T-helper 2 cell treated with Interferon-gamma antibody and Interleukin-4, amounts not matched to agents 5 μg/mL and 100 μg/mL, for 36 hours (primary cell): ENCODE data around the gene ZNF124.
"Not testable (repeated sequence)": the region's sequence is repeated elsewhere in the genome, so short reads cannot be mapped to it uniquely, and the experiment has no call there.

Source experiments
- DNase-seq: peaks from one replicate; pipeline ENCODE4 v3.0.0; 2021; ENCODE audit warnings: low spot score
- H3K27ac Mint-ChIP-seq: one replicate; pipeline ENCODE4 v1.8.0; 2021; ENCODE audit warnings: mild to moderate bottlenecking, mixed read lengths
- H3K27me3 Mint-ChIP-seq: one replicate; pipeline ENCODE4 v1.8.0; 2021; ENCODE audit warnings: low read depth, mixed read lengths
- H3K36me3 Mint-ChIP-seq: one replicate; pipeline ENCODE4 v1.8.0; 2021; ENCODE audit warnings: low read depth, mixed read lengths
- H3K4me1 Mint-ChIP-seq: one replicate; pipeline ENCODE4 v1.8.0; 2021; ENCODE audit warnings: low read depth, mixed read lengths
- H3K4me3 Mint-ChIP-seq: one replicate; pipeline ENCODE4 v1.8.0; 2022; ENCODE audit warnings: mild to moderate bottlenecking, moderate library complexity, mixed read lengths
- H3K9me3 Mint-ChIP-seq: one replicate; pipeline ENCODE4 v1.8.0; 2021; ENCODE audit warnings: mixed read lengths

ZNF124 gene

DNA sequence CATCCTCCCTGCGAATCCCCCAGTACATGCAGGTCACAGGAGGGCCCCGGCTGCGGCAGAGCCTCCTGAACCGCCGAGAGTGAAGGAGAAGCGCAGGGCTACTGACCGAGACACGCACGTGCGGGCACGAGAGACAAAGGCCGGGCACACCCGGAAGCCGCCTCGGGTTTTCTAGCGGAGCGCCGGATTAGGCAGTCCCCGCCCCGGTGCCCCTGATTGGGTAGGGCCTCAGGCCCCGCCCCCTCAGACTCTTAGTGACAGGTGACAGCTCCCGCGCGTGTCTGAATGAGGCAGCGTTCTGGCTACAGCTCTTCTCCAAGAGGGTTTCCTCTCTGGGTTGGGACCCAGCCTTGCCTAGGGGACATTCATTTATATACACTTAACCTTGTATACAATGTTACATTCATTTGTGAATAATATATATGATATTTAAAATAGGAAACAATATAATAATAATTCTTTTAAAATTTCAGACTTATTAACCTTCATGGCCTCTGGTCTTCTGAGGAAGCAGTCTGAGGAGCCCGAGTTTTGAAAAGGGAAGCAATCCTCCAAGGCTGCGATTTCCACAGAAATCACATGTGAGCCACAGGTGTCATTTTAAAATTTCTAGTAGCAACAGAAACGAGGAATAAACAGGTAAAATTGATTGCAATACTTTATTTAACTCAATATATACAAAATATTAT, at the start of gene ZNF124:
TSS of gene ZNF124 (minus strand) at position 146 of the 689 bp plus-strand sequence. CDS start at position 3, 143 bp downstream.
- Mint-ChIP-seq H3K36me3 (peaks cover 26% of the 10 kb centered on the region), H3K9me3 (peaks cover 24% of the 10 kb centered on the region)
- H3K4me1 Mint-ChIP-seq, H3K27ac Mint-ChIP-seq, DNase-seq, H3K4me3 Mint-ChIP-seq, H3K27me3 Mint-ChIP-seq: not testable (repeated sequence)

- not testable (repeated sequence) for DNase-seq, H3K27ac Mint-ChIP-seq, H3K4me1 Mint-ChIP-seq, H3K36me3 Mint-ChIP-seq, H3K27me3 Mint-ChIP-seq, H3K4me3 Mint-ChIP-seq
- H3K9me3 Mint-ChIP-seq: peaks cover 33% of the 10 kb centered on the region
Observed at GRCh38 chr1:247220280-247220679, 48.5 kb upstream of the ZNF124 start.

GRCh38 chr1:247218121-247218651, 46.4 kb upstream of the ZNF124 start:
- H3K27ac Mint-ChIP-seq: no peak overlapping the region
- no peak overlapping the region for H3K4me3 Mint-ChIP-seq

GRCh38 chr1:247216261-247216660, 44.4 kb upstream of the ZNF124 start:
- H3K27ac Mint-ChIP-seq: no peak overlapping the region

More at GRCh38 chr1:247218121-247218651, 46.4 kb upstream of the ZNF124 start:
- Mint-ChIP-seq H3K27me3 (no peaks in the 10 kb centered on the region), H3K36me3 (peaks cover 1% of the 10 kb centered on the region), H3K9me3 (peaks cover 21% of the 10 kb centered on the region), H3K4me1 (peaks cover 12% of the 10 kb centered on the region)
- DNase-seq: no peak

DNA sequence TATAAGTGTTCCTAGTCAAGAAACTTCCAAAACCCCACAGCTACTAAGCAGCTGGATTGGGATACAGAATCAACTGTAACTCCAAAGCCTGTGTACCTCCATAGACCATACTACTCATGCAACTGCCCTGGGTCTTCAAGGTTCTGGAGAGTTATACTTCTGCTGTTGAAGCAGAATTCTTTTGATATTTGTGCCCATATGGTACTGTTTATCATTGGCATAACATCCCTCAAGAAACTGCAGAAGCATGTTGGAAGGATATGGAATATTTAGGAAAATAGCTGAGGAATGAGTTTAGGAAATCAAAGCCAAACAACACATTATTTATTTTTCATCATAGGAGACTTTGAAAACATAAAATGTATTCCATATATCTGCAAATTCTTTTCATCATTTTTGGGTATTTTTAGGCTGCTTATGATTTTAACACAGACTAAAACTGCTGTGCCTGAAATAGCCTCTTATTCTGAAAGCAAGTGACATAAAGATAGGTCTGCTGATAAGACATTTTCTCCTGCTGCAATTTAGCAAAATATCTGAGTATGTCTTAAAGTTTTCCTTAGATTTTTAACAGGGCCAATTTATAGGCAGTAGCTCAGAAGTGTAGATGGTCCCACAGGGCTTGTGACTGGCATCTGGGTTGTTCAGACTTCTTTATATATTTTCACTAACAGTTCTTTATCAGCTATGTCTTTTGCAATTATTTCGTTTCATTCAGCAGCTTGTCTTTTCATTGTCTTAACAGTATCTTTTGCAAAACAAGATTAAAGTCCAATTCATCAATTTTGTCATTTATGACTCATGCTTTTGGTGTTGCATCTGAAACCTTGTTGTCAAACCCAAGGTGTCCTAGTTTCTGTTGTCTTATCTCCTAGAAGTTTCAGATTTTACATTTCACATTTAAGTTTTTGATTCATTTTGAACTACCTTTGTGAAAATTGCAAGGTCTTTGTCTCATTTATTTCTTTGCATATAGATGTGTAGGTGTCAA, 41.1 kb upstream of the ZNF124 start:
- Mint-ChIP-seq H3K27me3 (no peaks in the 10 kb centered on the region), H3K4me3 (peak overlapping the region; percentile 36), H3K36me3 (peaks cover 21% of the 10 kb centered on the region), H3K9me3 (peaks cover 6% of the 10 kb centered on the region), H3K27ac (peak overlapping the region; percentile 50), H3K4me1 (peaks cover 45% of the 10 kb centered on the region)
- DNase-seq: no peak

More at GRCh38 chr1:247216261-247216660, 44.4 kb upstream of the ZNF124 start:
- DNase-seq: no peak
- Mint-ChIP-seq H3K9me3 (peaks cover 10% of the 10 kb centered on the region), H3K36me3 (no peaks in the 10 kb centered on the region), H3K4me1 (peaks cover 31% of the 10 kb centered on the region), H3K27me3 (no peaks in the 10 kb centered on the region), H3K4me3 (no peak overlapping the region)

DNA sequence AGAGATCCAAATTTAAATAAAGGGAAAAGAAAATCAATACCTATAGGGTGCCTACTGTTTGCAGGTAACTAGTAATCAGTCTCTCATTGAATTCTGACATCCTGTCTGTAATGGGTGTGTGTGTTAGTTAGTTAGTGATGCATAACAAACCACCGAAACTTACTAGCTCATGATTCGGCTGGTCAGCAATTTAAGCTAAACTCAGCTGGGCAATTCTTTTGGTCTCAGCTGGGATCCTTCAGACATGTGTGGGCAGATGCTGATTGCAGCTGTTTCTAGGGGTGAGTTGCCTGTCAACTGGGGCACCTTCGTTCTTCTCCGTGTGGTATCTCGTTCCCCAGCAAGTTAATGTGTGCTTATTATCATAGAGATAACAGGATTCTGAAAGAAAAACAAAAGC, 40.2 kb upstream of the ZNF124 start:
- peak overlapping the region; percentile 11 for H3K27ac Mint-ChIP-seq
- H3K4me1 Mint-ChIP-seq: peaks cover 49% of the 10 kb centered on the region
- DNase-seq: no peak
- H3K36me3 Mint-ChIP-seq: peaks cover 30% of the 10 kb centered on the region
- H3K9me3 Mint-ChIP-seq: peaks cover 14% of the 10 kb centered on the region
- peak overlapping the region; percentile 41 for H3K4me3 Mint-ChIP-seq
- no peaks in the 10 kb centered on the region for H3K27me3 Mint-ChIP-seq

- H3K27me3 Mint-ChIP-seq: no peaks in the 10 kb centered on the region
Observed at GRCh38 chr1:247211339-247211738, 39.5 kb upstream of the ZNF124 start.

GRCh38 chr1:247210376-247211117, 38.7 kb upstream of the ZNF124 start:
- DNase-seq: peak; percentile 96
- Mint-ChIP-seq H3K4me1 (peaks cover 49% of the 10 kb centered on the region), H3K36me3 (peaks cover 42% of the 10 kb centered on the region), H3K4me3 (peak overlapping the region; percentile 92), H3K27me3 (no peaks in the 10 kb centered on the region), H3K9me3 (peaks cover 21% of the 10 kb centered on the region), H3K27ac (peak overlapping the region; percentile 94)

More at GRCh38 chr1:247211339-247211738, 39.5 kb upstream of the ZNF124 start:
- Mint-ChIP-seq H3K9me3 (peaks cover 14% of the 10 kb centered on the region), H3K4me3 (peak overlapping the region; percentile 41), H3K36me3 (peaks cover 34% of the 10 kb centered on the region), H3K4me1 (peaks cover 49% of the 10 kb centered on the region), H3K27ac (no peak overlapping the region)
- no peak for DNase-seq

GRCh38 chr1:247210062-247210375, 38.2 kb upstream of the ZNF124 start:
- H3K27ac Mint-ChIP-seq: peak overlapping the region; percentile 94
- peaks cover 48% of the 10 kb centered on the region for H3K4me1 Mint-ChIP-seq
- peak overlapping the region; percentile 92 for H3K4me3 Mint-ChIP-seq
- peaks cover 45% of the 10 kb centered on the region for H3K36me3 Mint-ChIP-seq
- no peak for DNase-seq
- no peaks in the 10 kb centered on the region for H3K27me3 Mint-ChIP-seq
- peaks cover 22% of the 10 kb centered on the region for H3K9me3 Mint-ChIP-seq

GRCh38 chr1:247209396-247209795, 37.6 kb upstream of the ZNF124 start:
- Mint-ChIP-seq H3K36me3 (peaks cover 50% of the 10 kb centered on the region), H3K4me1 (peaks cover 44% of the 10 kb centered on the region), H3K4me3 (peak overlapping the region; percentile 92), H3K27me3 (no peaks in the 10 kb centered on the region), H3K9me3 (peaks cover 23% of the 10 kb centered on the region), H3K27ac (peak overlapping the region; percentile 94)
- DNase-seq: no peak

- Mint-ChIP-seq H3K36me3 (peaks cover 91% of the 10 kb centered on the region), H3K27me3 (no peaks in the 10 kb centered on the region), H3K9me3 (peaks cover 59% of the 10 kb centered on the region), H3K27ac (no peak overlapping the region), H3K4me1 (peaks cover 13% of the 10 kb centered on the region), H3K4me3 (no peak overlapping the region)
- DNase-seq: no peak
Observed at GRCh38 chr1:247204177-247204647, 32.4 kb upstream of the ZNF124 start.

DNA sequence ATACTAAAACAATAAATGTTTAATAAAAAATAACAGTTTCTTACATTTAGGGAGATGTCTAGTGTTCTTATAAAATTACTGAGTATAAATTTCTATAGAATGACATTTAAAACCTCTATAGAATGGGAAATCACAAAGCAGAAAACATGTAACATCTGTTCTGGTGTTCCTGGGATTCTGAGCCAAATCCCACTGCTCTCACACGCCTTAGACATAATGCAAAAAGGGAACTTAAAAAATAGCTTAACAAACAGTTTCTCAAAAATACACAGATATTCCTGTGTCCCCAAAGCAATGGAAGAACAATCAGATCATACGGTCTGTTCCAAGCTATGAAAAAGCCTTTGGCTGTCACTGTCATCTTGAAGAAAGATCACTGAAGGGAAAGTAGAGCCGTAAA, 27.0 kb upstream of the ZNF124 start:
- Mint-ChIP-seq H3K4me1 (no peaks in the 10 kb centered on the region), H3K9me3 (peaks cover 70% of the 10 kb centered on the region), H3K36me3 (peaks cover 95% of the 10 kb centered on the region), H3K27ac (no peak overlapping the region), H3K27me3 (no peaks in the 10 kb centered on the region), H3K4me3 (no peak overlapping the region)
- no peak for DNase-seq

DNA sequence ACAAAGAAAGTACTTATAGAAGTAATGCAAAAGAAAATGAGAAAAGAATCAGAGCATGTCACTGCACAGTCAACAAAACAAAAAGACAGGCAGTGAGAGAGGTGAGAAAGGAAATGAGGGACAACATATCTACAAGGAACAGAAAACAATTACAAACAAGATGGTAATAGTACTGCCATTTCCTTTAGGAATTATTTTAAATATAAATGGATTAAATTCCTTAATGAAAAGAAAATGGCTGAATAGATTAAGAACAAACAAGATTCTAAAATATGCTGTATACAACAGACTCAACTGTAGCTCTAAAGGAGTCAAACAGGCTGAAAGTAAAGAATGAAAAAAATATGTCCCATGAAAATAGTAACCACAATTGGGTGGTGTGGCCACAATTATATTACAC, 22.1 kb upstream of the ZNF124 start:
- Mint-ChIP-seq H3K4me1 (no peaks in the 10 kb centered on the region), H3K4me3 (no peak overlapping the region), H3K9me3 (peaks cover 76% of the 10 kb centered on the region), H3K36me3 (peaks cover 93% of the 10 kb centered on the region), H3K27me3 (no peaks in the 10 kb centered on the region), H3K27ac (no peak overlapping the region)
- no peak for DNase-seq
